Measurements from ENCODE around the gene OTOGL.

Gene OTOGL

GRCh38 chr12:80205960-80206359 is 106.6 kb downstream of the OTOGL start:
- Histone ChIP-seq H3K9ac (no peak overlapping the region), H4K20me1 (ENCODE audit: insufficient read depth) (no peaks in the 10 kb centered on the region), H3K4me2 (no peak overlapping the region), H3K27ac (no peak overlapping the region), H2AFZ (ENCODE audit: low read depth) (no peak overlapping the region), H3K27me3 (ENCODE audit: insufficient read depth, low read depth) (no peaks in the 10 kb centered on the region), H3K79me2 (ENCODE audit: insufficient read depth, low read depth) (no peaks in the 10 kb centered on the region), H3K4me1 (ENCODE audit: low read depth, poor library complexity, severe bottlenecking) (no peaks in the 10 kb centered on the region), H3K4me3 (IDR thresholded peaks at IDR 0.05; ENCODE audit: insufficient read depth, low read depth, low read length) (no peak overlapping the region), H3K36me3 (ENCODE audit: insufficient read depth) (no peaks in the 10 kb centered on the region)
- TF ChIP-seq CTCF (conservative IDR thresholded peaks at IDR 0.05; ENCODE audit: low read depth, low read length), result no peak

- H3K4me1 ChIP-seq (ENCODE audit: low read depth, poor library complexity, severe bottlenecking), result no peaks in the 10 kb centered on the region
- H3K4me3 ChIP-seq (IDR thresholded peaks at IDR 0.05; ENCODE audit: insufficient read depth, low read depth, low read length), result no peak overlapping the region
- no peak overlapping the region for H2AFZ ChIP-seq (ENCODE audit: low read depth)
- H3K27me3 ChIP-seq (ENCODE audit: insufficient read depth, low read depth), result no peaks in the 10 kb centered on the region
- no peaks in the 10 kb centered on the region for H3K36me3 ChIP-seq (ENCODE audit: insufficient read depth)
- H3K4me2 ChIP-seq, result no peak overlapping the region
- H3K9ac ChIP-seq, result no peak overlapping the region
- TF ChIP-seq CTCF (conservative IDR thresholded peaks at IDR 0.05; ENCODE audit: low read depth, low read length), result no peak
- no peak overlapping the region for H3K27ac ChIP-seq
- no peaks in the 10 kb centered on the region for H3K79me2 ChIP-seq (ENCODE audit: insufficient read depth, low read depth)
- H4K20me1 ChIP-seq (ENCODE audit: insufficient read depth), result no peaks in the 10 kb centered on the region
Observed at GRCh38 chr12:80208071-80208470, 108.7 kb downstream of the OTOGL start.

GRCh38 chr12:80211671-80212070 is 112.3 kb downstream of the OTOGL start:
- no peak overlapping the region for H3K4me2 ChIP-seq
- TF ChIP-seq CTCF (conservative IDR thresholded peaks at IDR 0.05; ENCODE audit: low read depth, low read length), result no peak
- no peaks in the 10 kb centered on the region for H3K79me2 ChIP-seq (ENCODE audit: insufficient read depth, low read depth)
- peaks cover 28% of the 10 kb centered on the region for H3K4me1 ChIP-seq (ENCODE audit: low read depth, poor library complexity, severe bottlenecking)
- no peaks in the 10 kb centered on the region for H4K20me1 ChIP-seq (ENCODE audit: insufficient read depth)
- no peaks in the 10 kb centered on the region for H3K27me3 ChIP-seq (ENCODE audit: insufficient read depth, low read depth)
- no peak overlapping the region for H2AFZ ChIP-seq (ENCODE audit: low read depth)
- H3K9ac ChIP-seq, result no peak overlapping the region
- H3K4me3 ChIP-seq (IDR thresholded peaks at IDR 0.05; ENCODE audit: insufficient read depth, low read depth, low read length), result no peak overlapping the region
- H3K27ac ChIP-seq, result no peak overlapping the region
- no peaks in the 10 kb centered on the region for H3K36me3 ChIP-seq (ENCODE audit: insufficient read depth)

- Histone ChIP-seq H3K4me3 (IDR thresholded peaks at IDR 0.05; ENCODE audit: insufficient read depth, low read depth, low read length) (no peak overlapping the region), H3K9ac (no peak overlapping the region), H4K20me1 (ENCODE audit: insufficient read depth) (no peaks in the 10 kb centered on the region), H3K27ac (no peak overlapping the region), H3K4me2 (no peak overlapping the region), H3K27me3 (ENCODE audit: insufficient read depth, low read depth) (no peaks in the 10 kb centered on the region), H3K4me1 (ENCODE audit: low read depth, poor library complexity, severe bottlenecking) (peaks cover 41% of the 10 kb centered on the region), H3K36me3 (ENCODE audit: insufficient read depth) (no peaks in the 10 kb centered on the region), H3K79me2 (ENCODE audit: insufficient read depth, low read depth) (no peaks in the 10 kb centered on the region), H2AFZ (ENCODE audit: low read depth) (no peak overlapping the region)
- TF ChIP-seq CTCF (conservative IDR thresholded peaks at IDR 0.05; ENCODE audit: low read depth, low read length), result no peak
Observed at GRCh38 chr12:80212938-80213645, 113.8 kb downstream of the OTOGL start.

Data from KMS-11 (cell line).